Measurements from ENCODE around the gene RHAG.
"Not testable (repeated sequence)": the region's sequence is repeated elsewhere in the genome, so short reads cannot be mapped to it uniquely, and the experiment has no call there.

Gene RHAG

DNA sequence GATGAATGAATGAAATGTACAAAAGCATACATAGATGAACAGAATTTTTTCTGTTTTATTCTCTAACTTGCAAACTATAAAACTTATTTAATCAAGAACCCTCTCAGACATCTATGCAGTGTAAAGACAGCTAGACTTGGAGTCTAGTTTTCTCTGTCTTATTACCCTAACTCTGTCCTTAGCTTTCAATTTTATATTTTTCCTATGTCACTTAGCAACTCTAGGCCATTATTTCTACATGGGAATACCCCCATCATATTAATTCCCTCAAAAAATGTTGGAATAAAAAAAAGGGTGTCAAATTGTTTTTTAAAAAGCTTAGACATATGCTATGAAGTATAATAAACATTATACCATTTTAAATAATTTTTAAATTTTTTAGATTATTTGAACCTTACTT is 1.2 kb downstream of the RHAG start:
- no peak for DNase-seq

DNA sequence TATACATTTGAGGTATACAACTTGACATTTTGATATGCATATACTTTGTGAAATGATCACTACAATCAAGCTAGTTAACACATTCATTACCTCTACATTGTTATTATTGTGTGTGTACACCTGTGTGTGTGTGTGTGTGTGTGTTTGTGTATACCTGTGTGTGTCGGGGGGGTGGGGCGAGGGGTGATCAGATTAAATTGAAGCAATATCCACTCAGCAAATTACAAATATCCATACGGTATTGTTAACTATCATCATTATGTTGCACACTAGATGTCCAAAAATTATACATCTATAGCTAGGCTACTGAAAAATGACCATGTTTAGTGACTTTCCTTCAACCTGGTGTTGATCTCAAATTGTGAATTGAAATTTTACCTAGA is 1.8 kb downstream of the RHAG start:
- no peak for DNase-seq

DNA sequence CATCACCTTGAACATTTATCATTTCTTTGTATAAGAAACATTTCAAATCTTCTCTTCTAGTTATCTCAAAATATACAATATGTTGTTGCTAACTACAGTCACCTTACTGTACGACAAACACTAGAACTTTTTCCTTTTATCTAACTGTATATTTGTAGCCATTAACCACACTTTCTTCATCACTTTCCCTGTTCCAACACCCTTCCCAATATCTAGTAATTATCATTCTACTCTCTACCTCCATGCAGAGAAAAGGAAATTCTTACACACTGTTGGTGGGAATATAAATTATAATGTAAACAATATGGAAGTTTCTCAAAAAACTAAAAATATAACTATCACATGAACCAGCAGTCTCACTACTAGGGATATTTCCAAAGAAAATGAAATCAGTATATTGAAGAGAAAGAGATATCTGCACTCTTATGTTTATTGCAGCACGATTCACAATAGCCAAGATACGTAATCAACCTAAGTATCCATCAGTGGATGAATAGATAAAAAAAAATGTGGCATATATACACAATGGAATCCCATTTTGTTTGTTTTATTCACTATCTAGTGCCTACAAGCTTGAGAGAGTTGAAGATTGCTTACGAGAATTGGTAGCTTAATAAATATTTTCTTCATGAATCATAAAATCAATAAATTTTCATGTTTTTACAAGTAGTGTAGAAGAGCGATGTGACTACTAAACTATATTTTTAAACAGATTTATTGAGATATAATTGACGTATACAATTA is 2.4 kb downstream of the RHAG start:
- no peak for DNase-seq

DNA sequence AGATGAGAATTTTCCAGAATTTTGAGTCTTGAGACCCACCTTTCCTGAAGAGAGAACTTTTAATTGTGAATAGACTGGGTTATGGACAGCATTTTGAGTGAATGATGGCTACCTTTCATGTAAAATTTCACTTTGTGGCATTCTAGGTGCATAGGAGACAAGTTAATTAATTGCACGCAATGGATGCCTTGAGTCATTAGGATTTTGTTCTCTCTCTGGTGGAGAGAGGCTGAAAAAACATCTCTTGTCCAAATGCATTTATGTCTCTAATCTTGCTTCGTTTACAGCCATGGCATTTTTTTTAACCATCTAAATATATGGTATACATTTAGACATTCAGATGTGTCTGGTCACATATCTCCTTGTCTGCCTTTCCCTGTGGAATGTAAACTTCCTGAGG is 3.1 kb downstream of the RHAG start:
- no peak for DNase-seq

DNA sequence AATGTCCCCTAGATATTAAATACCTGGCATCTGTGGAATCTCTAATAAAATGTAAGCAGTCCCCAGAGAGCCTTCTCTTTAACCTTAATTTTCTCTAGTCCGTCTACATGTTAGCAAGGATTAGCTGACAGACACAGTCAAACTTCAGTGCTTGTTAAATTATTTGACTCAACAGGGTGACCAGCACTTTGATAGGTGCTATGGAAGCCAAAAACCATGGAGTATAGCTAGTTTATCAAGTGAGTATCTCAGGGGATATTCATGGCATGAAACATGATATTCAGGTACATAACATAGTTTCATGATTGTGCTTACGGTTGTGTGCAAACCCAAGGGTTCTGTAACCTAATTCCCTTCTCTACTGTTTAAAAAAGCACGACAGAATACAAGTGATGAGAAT is 3.9 kb downstream of the RHAG start:
- DNase-seq = no peak

DNA sequence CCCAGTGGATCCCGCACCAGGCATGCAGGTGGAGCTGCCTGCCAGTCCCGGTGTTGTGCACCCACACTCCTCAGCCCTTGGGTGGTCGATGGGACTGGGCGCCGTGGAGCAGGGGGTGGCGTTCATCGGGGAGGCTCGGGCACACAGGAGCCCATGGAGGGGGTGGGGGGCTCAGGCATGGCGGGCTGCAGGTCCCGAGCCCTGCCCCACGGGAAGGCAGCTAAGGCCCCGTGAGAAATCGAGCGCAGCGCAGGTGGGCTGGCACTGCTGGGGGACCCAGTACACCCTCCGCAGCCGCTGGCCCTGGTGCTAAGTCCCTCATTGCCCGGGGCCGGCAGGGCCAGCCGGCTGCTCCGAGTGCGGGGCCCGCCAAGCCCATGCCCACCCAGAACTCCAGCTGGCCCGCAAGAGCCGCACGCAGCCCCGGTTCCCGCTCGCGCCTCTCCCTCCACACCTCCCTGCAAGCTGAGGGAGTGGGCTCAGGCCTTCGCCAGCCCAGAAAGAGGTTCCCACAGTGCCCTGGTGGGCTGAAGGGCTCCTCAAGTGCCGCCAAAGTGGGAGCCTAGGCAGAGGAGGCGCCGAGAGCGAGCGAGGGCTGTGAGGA is 7.1 kb downstream of the RHAG start:
- DNase-seq = not testable (repeated sequence)

DNA sequence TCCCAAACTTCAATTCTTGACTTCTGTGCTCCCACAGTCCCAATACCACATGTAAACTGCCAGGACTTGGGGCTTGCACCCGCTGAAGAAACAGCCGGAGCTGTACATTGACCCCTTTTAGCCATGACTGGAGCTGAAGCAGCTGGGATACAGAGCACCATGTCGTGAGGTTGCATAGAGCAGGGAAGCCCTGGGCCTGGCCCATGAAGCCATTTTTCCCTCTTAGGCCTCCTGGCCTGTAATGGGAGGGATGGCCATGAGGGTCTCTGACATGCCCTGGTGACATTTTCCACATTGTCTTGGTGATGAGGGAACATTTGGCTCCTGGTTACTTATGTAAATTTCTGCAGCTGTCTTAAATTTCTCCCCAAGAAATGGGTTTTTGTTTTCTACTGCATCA is 9.8 kb downstream of the RHAG start:
- DNase-seq = no peak

DNA sequence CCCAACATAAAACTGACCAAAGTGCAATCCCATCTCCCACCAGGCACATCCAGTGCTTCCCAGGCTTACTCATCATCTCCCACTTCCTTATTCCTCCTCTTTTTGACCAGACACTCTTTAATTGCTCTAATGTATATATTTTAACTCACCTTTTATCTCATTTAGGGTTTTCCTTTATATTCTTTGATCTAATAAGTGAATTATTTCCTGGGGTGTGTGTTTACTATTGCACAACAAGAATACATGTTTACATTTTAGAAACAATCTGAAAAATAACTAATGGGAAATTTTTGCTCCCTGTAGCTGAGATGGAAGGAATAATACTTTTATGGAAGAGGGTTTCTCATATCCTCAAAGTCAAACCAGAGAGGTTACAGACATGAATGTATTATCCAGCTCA is 18.4 kb downstream of the RHAG start:
- DNase-seq = no peak

DNA sequence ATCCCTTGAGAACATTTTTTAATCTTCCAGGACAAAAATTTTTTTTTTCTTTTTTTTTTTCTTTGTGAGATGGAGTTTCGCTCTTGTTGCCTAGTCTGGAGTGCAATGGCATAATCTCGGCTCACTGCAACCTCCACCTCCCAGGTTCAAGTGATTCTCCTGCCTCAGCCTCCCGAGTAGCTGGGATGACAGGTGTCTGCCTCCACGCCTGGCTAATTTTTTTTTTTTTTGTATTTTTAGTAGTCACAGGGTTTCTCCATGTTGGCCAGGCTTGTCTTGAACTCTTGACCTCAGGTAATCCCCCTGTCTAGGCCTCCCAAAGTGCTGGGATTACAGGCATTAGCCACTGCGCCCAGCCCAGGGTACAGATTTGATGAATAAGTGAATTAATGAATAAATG is 22.5 kb downstream of the RHAG start:
- DNase-seq = not testable (repeated sequence)

DNA sequence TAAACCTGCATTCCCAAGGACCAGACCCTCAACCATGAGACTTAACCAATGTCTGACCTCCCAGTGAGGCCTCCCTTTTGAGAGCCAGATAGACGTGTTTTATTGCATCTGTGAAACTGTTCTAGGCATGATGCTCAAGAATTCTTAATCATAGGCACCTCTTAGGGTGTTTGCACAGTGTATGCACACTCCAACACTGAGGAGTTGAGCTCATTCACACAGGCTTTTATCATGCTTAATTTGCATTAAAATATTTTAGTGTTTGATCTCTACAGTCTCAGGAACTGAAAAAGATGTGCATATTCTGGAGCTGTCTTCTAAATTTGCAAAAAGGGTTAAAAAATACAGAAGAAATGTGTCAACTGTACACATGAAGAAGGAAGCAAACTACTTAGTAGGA is 27.4 kb downstream of the RHAG start:
- DNase-seq = no peak

DNA sequence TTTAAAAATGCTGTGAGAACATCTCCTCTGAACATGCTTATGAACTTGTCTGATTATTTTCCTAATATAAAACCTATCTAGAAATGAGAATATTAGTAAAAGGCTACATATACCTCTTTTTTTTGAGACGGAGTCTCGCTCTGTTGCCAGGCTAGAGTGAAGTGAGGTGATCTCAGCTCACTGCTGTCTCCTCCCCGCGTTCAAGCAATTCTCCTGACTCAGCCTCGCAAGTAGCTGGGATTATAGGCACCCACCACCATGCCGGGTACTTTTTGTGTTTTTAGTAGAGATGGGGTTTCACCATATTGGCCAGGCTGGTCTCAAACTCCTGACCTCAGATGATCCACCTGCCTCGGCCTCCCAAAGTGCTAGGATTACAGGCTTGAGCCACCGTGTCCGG is 28.4 kb downstream of the RHAG start:
- DNase-seq = not testable (repeated sequence)

DNA sequence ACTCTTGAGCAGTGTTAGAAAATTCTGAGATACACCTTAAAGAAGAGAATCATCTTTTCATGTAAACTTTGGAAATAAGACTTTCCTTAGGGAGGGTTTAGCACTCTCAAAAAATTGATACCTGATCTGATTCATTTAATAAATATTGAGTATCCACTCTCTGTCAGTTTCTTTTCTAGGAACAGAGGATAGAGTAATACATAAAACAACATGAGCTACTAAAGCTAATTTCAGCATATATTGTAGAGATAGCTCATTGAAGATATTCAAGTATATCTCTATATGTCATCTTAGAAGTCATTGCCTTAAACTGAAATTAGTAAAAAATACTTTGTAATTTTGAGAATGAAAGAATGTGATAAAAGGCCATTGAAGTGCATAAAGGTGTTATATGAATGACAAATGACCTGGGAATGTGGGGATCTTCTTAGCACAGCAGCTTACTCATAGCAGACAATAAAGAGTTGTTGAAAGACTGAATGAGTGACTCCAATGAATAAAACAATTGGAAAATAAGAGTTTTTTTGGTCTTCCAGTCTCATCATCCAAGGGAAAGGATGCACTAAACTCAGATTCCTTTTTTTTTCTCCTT is 29.2 kb downstream of the RHAG start:
- DNase-seq = no peak

DNA sequence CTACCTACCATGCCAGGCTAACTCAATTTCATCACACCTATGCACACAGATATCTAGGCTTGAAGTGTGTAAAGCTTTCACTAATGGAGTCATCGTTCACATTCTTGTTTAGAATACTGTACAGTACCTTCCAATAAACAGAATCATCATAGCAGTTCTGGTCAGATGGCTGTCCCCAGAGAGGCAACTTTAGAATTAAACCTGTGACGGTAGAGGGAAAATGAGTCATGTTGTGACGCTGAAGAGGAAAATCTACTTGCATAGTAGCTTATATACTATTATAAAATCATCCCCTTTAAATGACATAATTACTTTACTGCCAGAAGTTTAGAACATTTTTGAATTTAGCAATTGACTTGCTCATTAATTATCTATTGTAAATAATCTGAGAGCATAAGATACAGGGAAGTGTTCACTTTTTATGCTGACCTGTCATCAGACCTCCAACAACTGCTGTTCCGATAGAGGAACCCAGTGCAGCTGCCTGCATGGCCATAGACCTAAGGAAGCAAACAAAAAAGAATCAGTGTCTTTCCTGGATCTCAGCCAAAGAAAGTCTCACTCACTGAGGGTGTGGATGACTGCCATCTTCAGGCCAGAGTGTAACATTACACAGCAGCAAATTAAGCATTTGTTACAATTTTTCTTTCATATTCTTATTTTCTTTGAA is 29.8 kb downstream of the RHAG start:
- peak; percentile 86 for DNase-seq

DNA sequence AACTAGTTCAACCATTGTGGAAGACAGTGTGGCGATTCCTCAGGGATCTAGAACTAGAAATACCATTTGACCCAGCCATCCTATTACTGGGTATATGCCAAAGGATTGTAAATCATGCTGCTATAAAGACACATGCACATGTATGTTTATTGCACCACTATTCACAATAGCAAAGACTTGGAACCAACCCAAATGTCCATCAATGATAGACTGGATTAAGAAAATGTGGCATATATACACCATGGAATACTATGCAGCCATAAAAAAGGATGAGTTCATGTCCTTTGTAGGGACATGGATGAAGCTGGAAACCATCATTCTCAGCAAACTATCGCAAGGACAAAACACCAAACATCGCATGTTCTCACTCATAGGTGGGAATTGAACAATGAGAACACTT is 32.6 kb downstream of the RHAG start:
- DNase-seq = not testable (repeated sequence)

DNA sequence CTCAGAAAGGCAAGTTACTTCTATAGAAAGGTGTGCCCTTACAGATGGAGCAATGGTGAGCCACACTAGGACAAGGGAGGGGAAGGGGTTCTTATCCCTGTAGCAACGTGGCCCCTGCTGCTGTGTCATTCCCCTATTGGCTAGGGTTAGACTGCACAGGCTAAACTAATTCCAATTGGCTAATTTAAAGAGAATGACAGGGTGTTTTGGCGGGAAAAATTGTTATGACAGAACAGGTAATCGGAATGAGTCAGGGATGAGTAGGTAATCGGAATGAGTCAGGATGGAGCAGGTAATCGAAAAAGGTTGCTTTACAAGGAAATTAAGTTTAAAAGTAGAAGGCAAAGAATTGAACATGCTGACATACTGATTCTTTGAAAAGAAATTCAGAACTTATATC is 49.4 kb downstream of the RHAG start:
- not testable (repeated sequence) for DNase-seq

DNA sequence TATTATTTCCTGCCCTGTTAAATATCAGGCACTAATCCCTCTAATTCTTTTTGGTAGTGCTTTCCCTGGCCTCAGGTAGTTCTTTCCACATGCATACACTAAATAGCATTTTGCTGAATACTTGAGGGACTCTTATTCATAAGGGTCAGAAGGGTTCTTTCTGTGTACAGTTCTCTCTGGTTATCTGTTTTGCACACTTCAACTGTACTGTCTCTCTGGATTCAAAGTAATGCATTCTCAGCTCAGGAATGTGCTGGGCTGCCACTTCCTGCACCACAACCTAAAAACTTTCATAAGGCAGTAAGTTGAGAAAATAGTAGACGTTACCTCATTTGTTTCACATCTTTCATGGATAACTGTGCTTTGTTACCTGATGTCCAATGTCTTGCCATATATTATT is 54.1 kb downstream of the RHAG start:
- no peak for DNase-seq

DNA sequence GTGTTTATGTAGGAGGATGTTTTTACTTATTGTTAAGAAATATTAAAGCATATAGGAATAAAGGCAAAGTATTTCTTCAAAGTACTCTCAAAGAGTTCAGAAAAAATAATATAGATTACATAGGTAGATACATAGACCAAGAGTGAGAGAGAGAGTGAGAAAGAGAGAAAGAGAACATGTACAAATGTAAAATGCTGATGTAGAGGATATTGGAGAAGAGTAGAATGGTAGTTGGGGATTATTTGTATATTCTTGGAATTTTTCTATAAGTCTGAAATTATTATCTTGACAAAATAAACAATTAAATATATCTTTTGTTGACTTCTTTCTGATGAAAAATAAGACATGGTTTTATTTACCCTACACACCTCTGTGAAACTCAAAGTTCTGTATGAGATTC is 57.0 kb downstream of the RHAG start:
- no peak for DNase-seq

DNA sequence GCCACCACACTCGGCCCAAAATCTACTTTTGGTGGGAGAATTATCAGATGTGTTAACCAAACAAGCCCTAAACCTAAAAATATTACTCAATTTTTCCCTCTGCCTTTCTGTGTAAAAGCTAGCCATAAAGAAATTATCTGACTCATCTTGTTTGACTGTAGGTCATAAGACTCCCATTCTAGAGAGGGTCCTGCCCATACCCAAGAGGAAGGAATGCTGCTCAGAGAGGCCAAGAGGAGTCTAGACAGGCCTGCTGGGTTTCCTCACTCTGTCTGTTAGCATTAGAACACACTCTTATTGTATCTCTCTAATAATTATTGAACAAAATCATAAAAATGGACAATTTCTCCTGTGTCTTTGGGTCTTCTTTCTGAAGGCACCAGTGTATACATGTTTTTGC is 60.0 kb downstream of the RHAG start:
- DNase-seq = no peak

DNA sequence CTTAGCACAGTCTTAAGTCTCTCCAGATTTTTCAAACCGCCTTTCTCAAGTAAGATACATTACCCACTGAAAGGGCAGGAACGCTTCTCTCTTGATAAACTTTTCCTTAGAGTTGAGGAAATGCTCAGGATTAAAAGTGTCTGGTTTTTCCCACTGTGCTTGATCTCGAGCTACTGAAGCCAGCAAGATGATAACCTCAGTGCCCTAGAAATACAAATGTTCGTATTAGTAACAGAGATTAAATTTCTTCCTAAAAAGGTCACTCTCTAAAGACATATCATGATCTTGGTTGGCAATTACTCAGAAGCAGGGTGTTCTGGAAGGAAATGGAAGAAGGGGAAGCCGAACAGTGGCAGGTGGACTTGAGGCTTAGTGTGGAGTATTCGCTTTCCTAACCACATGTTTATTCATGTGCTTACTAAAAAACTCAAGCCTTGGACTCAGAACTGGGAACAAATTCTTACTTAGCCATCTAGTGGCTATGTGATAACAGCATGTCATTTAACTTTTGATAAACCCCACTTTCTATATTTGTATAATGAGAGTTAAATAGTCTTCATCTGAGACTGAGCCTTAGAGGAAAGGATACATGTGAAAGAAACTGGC is 66.1 kb downstream of the RHAG start:
- no peak for DNase-seq

DNA sequence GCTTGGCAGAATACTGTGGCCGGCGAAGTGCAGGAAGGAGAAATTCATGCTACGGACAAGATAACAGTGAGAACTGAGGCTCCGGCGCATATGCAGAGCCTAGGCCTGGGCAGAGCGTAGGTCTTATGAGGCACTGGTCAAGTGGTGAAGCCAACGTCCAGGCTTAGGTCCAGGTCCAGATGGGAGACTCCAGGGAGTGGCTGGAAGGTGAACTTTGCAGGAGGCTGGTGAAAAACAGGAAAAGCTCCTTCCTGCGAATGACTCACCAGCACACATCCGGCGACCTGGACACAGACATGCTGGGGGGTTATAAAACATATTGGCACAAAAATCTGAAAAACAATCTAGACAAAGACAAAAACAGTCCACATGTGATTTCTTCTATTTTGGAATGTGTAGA is 70.8 kb downstream of the RHAG start:
- DNase-seq = no peak

DNA sequence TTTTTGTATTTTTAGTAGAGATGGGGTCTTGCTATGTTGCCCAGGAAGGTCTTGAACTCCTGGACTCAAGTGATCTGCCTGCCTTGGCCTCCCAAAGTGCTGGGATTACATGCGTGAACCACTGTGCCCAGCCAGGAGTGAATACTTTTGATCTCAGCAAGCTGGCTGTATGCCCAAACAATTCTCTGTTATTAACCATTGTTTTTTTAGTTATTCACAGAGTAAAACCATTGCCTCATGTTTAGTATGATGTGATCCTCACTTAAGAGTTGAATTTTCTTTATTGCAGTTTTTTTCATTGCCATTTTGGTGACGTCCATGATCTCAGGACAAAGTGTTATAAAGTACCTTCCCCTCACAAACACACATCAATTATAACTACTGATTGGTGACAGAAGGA is 71.4 kb downstream of the RHAG start:
- no peak for DNase-seq

DNA sequence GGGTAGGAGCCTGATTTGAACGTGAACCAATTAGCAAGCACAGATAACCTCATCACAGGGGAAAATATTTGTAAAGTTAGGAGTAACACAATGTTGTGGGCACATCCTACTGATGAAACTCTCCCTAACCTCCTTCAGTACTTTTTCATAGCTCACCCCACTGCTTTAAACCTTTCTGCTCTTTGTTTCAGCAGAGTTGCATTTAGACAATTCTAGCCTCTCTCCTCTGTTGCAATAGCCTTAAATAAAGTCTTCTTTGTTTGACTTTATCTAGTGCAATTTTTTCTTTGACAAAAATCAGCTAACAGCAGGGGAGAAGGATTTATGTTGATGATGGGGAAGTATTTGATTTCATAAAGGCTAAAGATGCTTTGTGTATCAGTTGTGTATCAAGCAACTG is 72.1 kb downstream of the RHAG start:
- DNase-seq = no peak

DNA sequence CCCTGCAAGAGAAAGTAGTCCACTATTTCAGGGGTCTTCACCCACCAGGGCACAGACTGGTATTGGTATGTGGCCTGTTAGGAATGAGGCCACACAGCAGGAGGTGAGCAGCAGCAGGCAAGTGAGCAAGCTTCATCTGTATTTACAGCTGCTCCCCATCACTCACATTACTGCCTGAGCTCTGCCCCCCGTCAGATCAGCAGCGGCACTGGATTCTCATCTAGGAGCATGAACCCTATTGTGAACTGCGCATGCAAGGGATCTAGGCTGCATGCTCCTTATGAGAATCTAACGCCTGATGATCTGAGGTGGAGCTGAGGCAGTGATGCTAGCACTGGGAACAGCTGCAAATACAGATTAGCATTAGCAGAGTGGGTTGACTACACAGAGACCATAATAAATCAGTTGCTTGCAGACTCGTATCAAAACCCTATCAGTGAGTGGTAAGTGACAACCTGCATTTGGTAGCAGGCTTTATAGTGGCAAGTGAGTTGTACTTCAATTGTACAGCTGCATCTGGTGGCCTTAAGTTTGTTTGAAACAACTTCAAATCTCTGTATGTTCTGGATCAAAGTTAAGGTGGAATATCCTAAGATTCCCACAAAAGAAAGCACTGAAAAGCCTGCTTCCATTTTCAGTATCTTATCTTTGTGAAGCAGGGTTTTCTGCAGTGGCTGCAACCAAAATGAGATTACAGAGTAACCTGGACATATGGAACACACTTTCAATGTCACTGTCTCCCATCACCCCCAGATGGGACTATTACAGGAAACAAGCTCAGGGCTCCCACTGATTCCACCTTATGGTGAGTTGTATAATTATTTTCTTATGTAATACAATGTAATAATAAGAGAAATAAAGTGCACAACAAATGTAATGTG is 73.4 kb downstream of the RHAG start:
- DNase-seq = no peak

All from NCI-H510A (cell line).